SK-N-SH (cell line): ENCODE results near the gene GBX1. TPM values are rescaled to one million over a fixed set of nuclear protein-coding genes. Genes with fewer than 3 reads are reported as not detected.

Experiments
- CTCF ChIA-PET: fragments of 300-600, 350-600 bp; formaldehyde crosslinking; extraction: SDS; loops from one replicate; lab custom pipeline; 2021; lab: Yijun Ruan, JAX
- POLR2A ChIA-PET: fragments of 350-600 bp; sonication (Branson Sonifier 250); formaldehyde crosslinking; extraction: SDS; loops from one replicate; lab custom pipeline; 2020; ENCODE audit warnings: antibody characterized with exemption, inconsistent platforms; lab: Yijun Ruan, JAX
- DNase-seq: peaks from one replicate; pipeline ENCODE4 v3.0.0; 2012
- H2AFZ ChIP-seq: fragments of 200-600 bp; sonication (generic); 2 replicates; pipeline ENCODE4 v1.8.1; 2016; ENCODE audit warnings: antibody characterized with exemption, mild to moderate bottlenecking, low read depth
- H3F3A ChIP-seq: fragments of 200-600 bp; sonication (generic); replicated peaks from 2 replicates; pipeline ENCODE3; 2016; ENCODE audit warnings: antibody characterized with exemption, mild to moderate bottlenecking; ENCODE audit not compliant: insufficient read depth
- H3K27ac ChIP-seq, 2 experiments: fragments of 200-500 bp in 1 of 2; fragments of 200-600 bp in 1 of 2; sonication (Bioruptor generic) in 1 of 2; sonication (generic), shearing (Covaris generic) in 1 of 2; 2 replicates each; pipeline versions ENCODE4 v1.5.1 to v1.6.1; 2014 to 2016; ENCODE audit warnings: low read depth in 2 of 2, inconsistent platforms in 1 of 2, low read length in 1 of 2, mild to moderate bottlenecking in 1 of 2, mixed read lengths in 1 of 2
- H3K27me3 ChIP-seq: fragments of 200-600 bp; sonication (generic), shearing (Covaris generic); 2 replicates; pipeline ENCODE4 v1.6.1; 2016; ENCODE audit warnings: mixed run types; ENCODE audit not compliant: insufficient read depth
- H3K36me3 ChIP-seq, 2 experiments: fragments of 200-500 bp in 1 of 2; fragments of 200-600 bp in 1 of 2; sonication (Bioruptor generic) in 1 of 2; sonication (generic) in 1 of 2; replicated peaks in 1 of 2; 2 replicates each; pipeline versions ENCODE3 to v1.5.1; 2014 to 2016; ENCODE audit warnings: low read length in 1 of 2, mild to moderate bottlenecking in 1 of 2; ENCODE audit not compliant: insufficient read depth in 2 of 2, control insufficient read depth in 1 of 2
- H3K4me1 ChIP-seq, 2 experiments: fragments of 200-500 bp in 1 of 2; fragments of 200-600 bp in 1 of 2; sonication (Bioruptor generic) in 1 of 2; sonication (generic), shearing (Covaris generic) in 1 of 2; 2 replicates each; pipeline versions ENCODE4 v1.5.1 to v1.6.1; 2014 to 2016; ENCODE audit warnings: low read depth in 1 of 2, low read length in 1 of 2, mixed run types in 1 of 2; ENCODE audit not compliant: insufficient read depth in 2 of 2, control insufficient read depth in 1 of 2
- H3K4me2 ChIP-seq: fragments of 200-600 bp; sonication (generic), shearing (Covaris generic); 2 replicates; pipeline ENCODE4 v1.6.1; 2017; ENCODE audit warnings: mixed run types
- H3K4me3 ChIP-seq, 2 experiments: fragments of 200-500 bp in 1 of 2; fragments of 200-600 bp in 1 of 2; sonication (Bioruptor generic) in 1 of 2; sonication (generic), shearing (Covaris generic) in 1 of 2; 2 replicates each; pipeline versions ENCODE4 v1.5.1 to v1.8.1; 2014 to 2016; ENCODE audit warnings: low read depth in 2 of 2, inconsistent platforms in 1 of 2, low read length in 1 of 2, mild to moderate bottlenecking in 1 of 2, mixed read lengths in 1 of 2, moderate library complexity in 1 of 2
- H3K79me2 ChIP-seq: fragments of 200-600 bp; sonication (generic); 2 replicates; pipeline ENCODE4 v1.8.1; 2017; ENCODE audit warnings: mild to moderate bottlenecking; ENCODE audit not compliant: insufficient read depth
- H3K9ac ChIP-seq: fragments of 200-600 bp; sonication (generic); 2 replicates; pipeline ENCODE4 v1.6.1; 2017; ENCODE audit warnings: mixed run types
- H3K9me2 ChIP-seq: fragments of 200-600 bp; sonication (generic); 2 replicates; pipeline ENCODE4 v1.6.1; 2017; ENCODE audit warnings: mixed run types
- H3K9me3 ChIP-seq: fragments of 200-600 bp; sonication (generic); 2 replicates; pipeline ENCODE4 v1.6.1; 2017; ENCODE audit warnings: mixed run types, mild to moderate bottlenecking, moderate library complexity
- H4K20me1 ChIP-seq: fragments of 200-600 bp; sonication (generic); 2 replicates; pipeline ENCODE4 v1.6.1; 2017; ENCODE audit warnings: mild to moderate bottlenecking, mixed run types; ENCODE audit not compliant: insufficient read depth
- GABPA ChIP-seq: IDR thresholded peaks from 2 replicates; pipeline ENCODE4 v1.4.0; 2012; ENCODE audit warnings: low read depth, mild to moderate bottlenecking
- MEF2A ChIP-seq: IDR thresholded peaks from 2 replicates; pipeline ENCODE4 v1.4.0; 2012; ENCODE audit warnings: low read depth, borderline replicate concordance
- NFIC ChIP-seq: IDR thresholded peaks from 2 replicates; pipeline ENCODE4 v1.4.0; 2012; ENCODE audit warnings: borderline replicate concordance
- NRF1 ChIP-seq: IDR thresholded peaks from 2 replicates; pipeline ENCODE4 v1.6.1; 2012; ENCODE audit warnings: low read depth, mild to moderate bottlenecking, low read length
- RCOR1 ChIP-seq: fragments of 150-350 bp; IDR thresholded peaks from 2 replicates; pipeline ENCODE4 v1.6.1; 2017; ENCODE audit warnings: antibody characterized with exemption, low read length
- RFX5 ChIP-seq: IDR thresholded peaks from 2 replicates; pipeline ENCODE4 v1.6.1; 2012; ENCODE audit warnings: mild to moderate bottlenecking, improper control_type of control experiment, low read length
- SIN3A ChIP-seq: IDR thresholded peaks from 2 replicates; pipeline ENCODE4 v1.6.1; 2012; ENCODE audit warnings: low read depth, mild to moderate bottlenecking, low read length, moderate library complexity, borderline replicate concordance
- TCF12 ChIP-seq: IDR thresholded peaks from 2 replicates; pipeline ENCODE4 v1.4.0; 2012
- WGBS: methylation state at CpG from one replicate; pipeline ENCODE4 v1.1.6; 2017; ENCODE audit warnings: low lambda C conversion rate; 5-methylcytosine and 5-hydroxymethylcytosine counted together
- polyA plus RNA-seq, 3 experiments: library from polyadenylated mRNA; depleted of rRNA; stranded (reverse); fragments of >200 nt; gene quantifications; 2 replicates each; pipeline ENCODE4 v1.2.3, GENCODE V29; 2012
- TF ChIP-seq, protein P1 (sequence below): IDR thresholded peaks from 2 replicates; pipeline ENCODE4 v1.6.1; 2012; ENCODE audit warnings: mild to moderate bottlenecking, low read depth, low read length, moderate library complexity
- TF ChIP-seq, protein P2 (sequence below): IDR thresholded peaks from 2 replicates; pipeline ENCODE4; 2012
- TF ChIP-seq, protein P3 (sequence below): fragments of 150-350 bp; IDR thresholded peaks from 2 replicates; pipeline ENCODE4 v1.6.1; 2016; ENCODE audit warnings: mild to moderate bottlenecking, low read depth, low read length

Gene GBX1
- polyA plus RNA-seq, 1 of the 3 experiments (the other 2 are of a cell fraction), result not detected

DNA sequence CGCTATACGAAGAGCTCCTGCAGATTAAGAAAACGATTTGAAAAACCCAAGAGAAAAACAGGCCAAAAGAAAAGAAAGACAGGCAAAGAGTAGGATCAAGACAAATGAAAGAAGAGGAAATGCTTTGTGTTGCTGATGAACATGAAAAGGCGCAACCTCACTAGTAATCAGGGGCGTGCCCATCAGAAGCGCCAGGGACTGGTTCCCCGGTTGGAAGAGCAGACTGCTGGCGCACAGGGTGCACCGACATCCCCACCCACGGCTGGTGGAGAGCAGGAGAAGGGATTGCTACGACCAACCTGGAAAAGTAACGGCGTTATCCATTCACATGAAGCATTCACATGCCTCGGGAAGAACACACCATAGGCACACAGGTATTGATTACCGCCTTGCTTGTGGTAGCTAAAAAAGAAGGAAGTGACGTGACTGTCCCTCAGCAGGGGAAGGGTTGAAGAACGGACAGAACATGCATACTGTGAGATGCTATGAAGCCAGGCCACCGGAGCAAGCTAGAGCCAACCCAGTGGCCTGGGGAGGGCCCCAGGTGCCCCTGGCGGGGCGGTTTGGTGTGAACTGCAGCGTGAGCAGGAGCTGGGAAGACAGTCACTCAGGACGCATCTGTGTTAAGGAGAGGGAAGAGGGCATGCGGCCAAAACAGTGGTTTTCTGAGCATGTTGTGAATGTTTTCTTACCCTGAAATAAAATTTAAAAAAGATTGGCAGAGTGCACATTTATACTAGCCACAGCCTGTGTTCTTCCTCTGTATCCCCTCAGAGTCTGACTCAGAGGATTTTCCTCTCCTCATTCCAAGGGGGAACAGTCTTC is 62.9 kb downstream of the GBX1 start:
- WGBS, result 91% methylated on average over 23 of the region's 23 CpGs
- Histone ChIP-seq H3K27ac (peak overlapping the region in 1 of 2 experiments; percentile 45; a peak in 2 of 4 replicates), H3K9ac (no peak overlapping the region), H3K79me2 (peaks cover 94% of the 10 kb centered on the region), H3K36me3 (peaks cover 0 to 4% of the 10 kb centered on the region in 2 experiments), H3K27me3 (no peaks in the 10 kb centered on the region), H3K4me2 (peak overlapping the region; percentile 29; the same call in 1 of the 2 replicates), H3K4me1 (peaks cover 0 to 12% of the 10 kb centered on the region in 2 experiments; a peak in 1 of 4 replicates)
- DNase-seq, result no peak
- ChIA-PET POLR2A (no interaction called here), CTCF (interaction anchor here (1.1 to 18.7 kb wide), 4 partner anchors 19 to 64 kb away, joined by 3 to 474 read pairs (median 122); partner anchors contain the start of genes AGAP3, FASTK and TMUB1)
- TF ChIP-seq GABPA (no peak), NFIC (peak; percentile 53; the same call in 1 of the 2 replicates), RCOR1 (no peak), MEF2A (no peak), SIN3A (no peak), TCF12 (peak; percentile 20; the same call in 1 of the 2 replicates), NRF1 (no peak), RFX5 (no peak)
- TF ChIP-seq, protein P1, sequence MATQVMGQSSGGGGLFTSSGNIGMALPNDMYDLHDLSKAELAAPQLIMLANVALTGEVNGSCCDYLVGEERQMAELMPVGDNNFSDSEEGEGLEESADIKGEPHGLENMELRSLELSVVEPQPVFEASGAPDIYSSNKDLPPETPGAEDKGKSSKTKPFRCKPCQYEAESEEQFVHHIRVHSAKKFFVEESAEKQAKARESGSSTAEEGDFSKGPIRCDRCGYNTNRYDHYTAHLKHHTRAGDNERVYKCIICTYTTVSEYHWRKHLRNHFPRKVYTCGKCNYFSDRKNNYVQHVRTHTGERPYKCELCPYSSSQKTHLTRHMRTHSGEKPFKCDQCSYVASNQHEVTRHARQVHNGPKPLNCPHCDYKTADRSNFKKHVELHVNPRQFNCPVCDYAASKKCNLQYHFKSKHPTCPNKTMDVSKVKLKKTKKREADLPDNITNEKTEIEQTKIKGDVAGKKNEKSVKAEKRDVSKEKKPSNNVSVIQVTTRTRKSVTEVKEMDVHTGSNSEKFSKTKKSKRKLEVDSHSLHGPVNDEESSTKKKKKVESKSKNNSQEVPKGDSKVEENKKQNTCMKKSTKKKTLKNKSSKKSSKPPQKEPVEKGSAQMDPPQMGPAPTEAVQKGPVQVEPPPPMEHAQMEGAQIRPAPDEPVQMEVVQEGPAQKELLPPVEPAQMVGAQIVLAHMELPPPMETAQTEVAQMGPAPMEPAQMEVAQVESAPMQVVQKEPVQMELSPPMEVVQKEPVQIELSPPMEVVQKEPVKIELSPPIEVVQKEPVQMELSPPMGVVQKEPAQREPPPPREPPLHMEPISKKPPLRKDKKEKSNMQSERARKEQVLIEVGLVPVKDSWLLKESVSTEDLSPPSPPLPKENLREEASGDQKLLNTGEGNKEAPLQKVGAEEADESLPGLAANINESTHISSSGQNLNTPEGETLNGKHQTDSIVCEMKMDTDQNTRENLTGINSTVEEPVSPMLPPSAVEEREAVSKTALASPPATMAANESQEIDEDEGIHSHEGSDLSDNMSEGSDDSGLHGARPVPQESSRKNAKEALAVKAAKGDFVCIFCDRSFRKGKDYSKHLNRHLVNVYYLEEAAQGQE, result no peak
- TF ChIP-seq, protein P2, sequence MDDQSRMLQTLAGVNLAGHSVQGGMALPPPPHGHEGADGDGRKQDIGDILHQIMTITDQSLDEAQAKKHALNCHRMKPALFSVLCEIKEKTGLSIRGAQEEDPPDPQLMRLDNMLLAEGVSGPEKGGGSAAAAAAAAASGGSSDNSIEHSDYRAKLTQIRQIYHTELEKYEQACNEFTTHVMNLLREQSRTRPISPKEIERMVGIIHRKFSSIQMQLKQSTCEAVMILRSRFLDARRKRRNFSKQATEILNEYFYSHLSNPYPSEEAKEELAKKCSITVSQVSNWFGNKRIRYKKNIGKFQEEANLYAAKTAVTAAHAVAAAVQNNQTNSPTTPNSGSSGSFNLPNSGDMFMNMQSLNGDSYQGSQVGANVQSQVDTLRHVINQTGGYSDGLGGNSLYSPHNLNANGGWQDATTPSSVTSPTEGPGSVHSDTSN, result no peak
- TF ChIP-seq, protein P3, sequence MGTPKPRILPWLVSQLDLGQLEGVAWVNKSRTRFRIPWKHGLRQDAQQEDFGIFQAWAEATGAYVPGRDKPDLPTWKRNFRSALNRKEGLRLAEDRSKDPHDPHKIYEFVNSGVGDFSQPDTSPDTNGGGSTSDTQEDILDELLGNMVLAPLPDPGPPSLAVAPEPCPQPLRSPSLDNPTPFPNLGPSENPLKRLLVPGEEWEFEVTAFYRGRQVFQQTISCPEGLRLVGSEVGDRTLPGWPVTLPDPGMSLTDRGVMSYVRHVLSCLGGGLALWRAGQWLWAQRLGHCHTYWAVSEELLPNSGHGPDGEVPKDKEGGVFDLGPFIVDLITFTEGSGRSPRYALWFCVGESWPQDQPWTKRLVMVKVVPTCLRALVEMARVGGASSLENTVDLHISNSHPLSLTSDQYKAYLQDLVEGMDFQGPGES, result no peak
- TF ChIP-seq, all 33 proteins: peak for 2
- H3K4me3 ChIP-seq, result no peak overlapping the region
- no peak overlapping the region for H2AFZ ChIP-seq
- peaks cover 98% of the 10 kb centered on the region for H4K20me1 ChIP-seq
- H3F3A ChIP-seq, result peaks cover 34% of the 10 kb centered on the region
- H3K9me2 ChIP-seq, result no peaks in the 10 kb centered on the region
- H3K9me3 ChIP-seq, result no peaks in the 10 kb centered on the region
